Activated CD8-positive, alpha-beta memory T cell treated with anti-CD3 and anti-CD28 coated beads, Interleukin-2, amount 50 U/mL, for 1 hour (primary cell): Measurements from ENCODE around the gene KCTD1.

Experiments used
- DNase-seq: peaks from one replicate; pipeline ENCODE4 v3.0.0-alpha.2; 2020; ENCODE audit errors: extremely low read depth

KCTD1 gene

GRCh38 chr18:26548415-26549262 lies at the start of gene KCTD1:
KCTD1 (minus strand) TSS chr18:26548553; CDS start chr18:26548536, 17 bp downstream.
- DNase-seq = no peak

- no peak for DNase-seq
Observed at GRCh38 chr18:26593365-26594320, 45.3 kb upstream of the KCTD1 start.

DNA sequence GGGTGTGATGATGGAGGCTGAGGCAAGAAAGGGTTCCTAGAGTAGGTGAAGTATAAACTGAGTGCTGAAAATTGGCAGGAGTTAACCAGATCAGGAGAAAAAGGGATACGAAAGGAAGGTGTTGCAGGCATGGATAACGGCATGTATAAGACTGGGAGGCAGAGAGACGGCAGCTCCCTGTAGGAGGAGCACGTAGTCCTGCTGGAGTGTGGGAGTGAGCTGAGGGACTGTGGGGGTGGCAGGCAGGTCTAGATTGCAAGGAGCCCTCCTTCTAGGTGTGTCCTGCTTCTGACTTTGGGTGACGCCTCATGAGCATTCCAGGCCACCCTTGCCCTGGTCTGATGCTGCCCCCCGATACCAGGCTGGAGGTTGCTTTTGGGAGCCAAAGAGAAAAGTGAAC lies 36.4 kb upstream of the KCTD1 start:
- no peak for DNase-seq

- no peak for DNase-seq
Observed at GRCh38 chr18:26579941-26580618, 31.7 kb upstream of the KCTD1 start.

DNA sequence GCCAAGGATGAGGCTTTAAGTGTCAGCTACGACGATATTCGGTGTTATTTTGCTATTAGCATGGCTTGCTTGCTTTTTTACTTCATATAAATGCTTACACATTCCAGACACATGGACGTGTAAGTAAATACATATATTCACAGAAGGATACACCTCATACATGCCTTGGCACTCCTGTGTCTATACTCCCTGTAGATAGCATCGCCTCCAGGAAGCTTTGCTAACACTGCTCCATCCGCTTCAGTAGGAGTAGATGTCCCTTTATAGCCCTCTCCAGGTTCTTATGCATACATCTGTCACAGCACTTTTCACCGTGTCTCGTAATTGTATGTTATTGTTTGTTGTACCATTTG lies 27.5 kb upstream of the KCTD1 start:
- no peak for DNase-seq

- no peak for DNase-seq
Observed at GRCh38 chr18:26574958-26575864, 26.9 kb upstream of the KCTD1 start.

DNA sequence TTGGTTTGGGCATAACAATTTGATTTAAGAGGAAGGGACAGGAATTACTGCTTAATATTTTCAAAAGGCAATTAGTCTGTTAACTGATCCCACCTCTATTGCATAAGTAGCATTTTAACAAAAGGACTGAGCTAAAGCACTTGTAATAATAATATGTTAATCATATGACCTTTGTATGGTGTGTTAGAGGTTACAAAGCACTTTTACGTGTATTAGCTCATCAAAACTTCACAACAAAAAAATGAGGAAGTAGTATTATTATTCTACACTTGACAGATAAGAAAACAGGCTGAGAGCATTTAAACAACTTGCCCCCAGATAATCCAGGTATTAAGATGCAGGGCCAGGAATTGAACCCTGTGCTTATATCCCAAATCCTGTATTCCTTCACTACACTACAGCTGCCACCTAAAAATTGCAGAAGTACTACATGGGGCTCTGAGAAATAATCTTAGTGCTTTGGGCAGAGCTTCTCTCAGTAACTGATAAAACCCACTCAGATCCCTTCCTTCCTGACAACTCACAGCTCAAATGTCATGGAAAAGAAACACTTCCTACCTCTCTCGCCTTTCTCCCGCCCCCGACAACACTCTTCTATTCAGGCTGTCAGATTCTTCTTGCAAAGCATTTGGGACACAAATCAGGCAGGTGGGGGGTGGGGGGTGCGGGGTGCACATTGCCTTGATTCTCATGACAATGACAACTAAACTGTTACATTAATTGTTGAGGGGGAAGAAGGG lies 20.7 kb upstream of the KCTD1 start:
- DNase-seq = no peak

GRCh38 chr18:26568513-26568912 lies 20.2 kb upstream of the KCTD1 start:
- no peak for DNase-seq

DNA sequence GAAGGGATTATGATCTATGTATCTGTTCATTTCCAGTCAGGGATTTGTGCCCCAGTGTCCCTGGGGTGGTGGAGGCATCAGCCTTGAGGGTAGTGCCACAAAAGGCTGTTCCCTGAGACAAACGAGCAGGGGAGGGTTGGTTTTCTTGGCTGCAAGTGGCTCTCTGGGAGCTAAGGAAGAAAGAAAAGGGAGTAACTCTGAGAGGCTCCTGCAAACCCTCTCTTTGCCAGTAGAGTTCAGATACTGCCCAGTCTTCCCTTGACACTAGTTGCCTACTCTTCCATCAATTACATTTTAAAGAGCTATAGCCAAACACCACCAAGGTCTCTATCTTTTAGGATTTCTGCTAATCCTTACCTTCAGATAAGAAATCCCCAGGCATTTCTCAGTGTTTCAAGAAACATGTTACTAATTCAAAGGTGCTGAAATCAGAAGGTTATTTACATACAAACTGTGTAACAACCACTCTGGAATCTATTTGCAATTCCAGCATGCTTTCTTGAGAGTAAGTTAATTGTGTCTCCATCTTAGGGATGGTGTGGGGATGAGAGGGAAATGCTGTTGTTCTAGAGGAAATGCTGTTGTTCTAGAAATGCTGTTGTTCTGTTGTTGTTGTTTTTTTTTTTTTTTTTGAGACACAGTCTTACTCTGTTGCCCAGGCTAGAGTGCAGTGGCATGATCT lies 18.7 kb upstream of the KCTD1 start:
- no peak for DNase-seq

DNA sequence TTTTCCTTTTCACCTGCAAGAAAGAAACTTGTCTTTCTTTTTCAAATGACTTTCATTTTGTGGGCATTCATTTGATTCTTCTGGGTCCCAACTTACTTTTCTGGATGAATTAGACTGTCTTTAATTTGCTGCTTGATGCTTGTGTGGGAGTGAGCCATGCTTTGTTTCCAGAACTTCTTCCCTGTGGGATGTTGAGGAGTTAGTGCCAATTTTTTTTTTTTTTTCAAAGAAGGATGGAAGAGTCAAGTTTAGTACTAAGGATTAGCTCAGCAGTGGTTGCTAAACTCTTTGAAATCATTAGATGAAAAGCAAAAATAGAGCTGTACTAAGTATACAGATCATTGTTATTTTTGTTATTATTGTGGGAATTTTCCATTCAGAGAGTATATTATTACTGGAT lies 17.2 kb upstream of the KCTD1 start:
- no peak for DNase-seq

DNA sequence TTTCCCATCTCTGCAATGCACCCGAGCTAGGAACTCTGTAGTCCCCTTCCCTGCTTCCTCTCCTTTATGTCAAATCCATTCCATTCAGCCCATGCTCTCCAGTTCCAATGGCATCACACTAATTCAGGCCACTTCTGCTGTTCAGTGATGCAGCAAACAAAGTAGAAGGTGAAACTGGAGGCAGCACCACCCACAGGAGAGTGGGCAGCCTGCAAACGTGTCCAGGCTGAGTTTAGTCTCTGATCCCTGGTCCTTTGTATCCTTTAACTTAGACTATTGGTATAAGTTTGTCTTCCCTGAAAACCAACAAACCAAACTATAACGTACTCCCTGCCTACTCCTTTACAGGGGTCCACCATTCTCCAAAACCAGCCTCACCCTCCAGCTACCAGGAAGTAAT lies 14.7 kb upstream of the KCTD1 start:
- DNase-seq = no peak

GRCh38 chr18:26562568-26562967 lies 14.2 kb upstream of the KCTD1 start:
- DNase-seq = no peak

DNA sequence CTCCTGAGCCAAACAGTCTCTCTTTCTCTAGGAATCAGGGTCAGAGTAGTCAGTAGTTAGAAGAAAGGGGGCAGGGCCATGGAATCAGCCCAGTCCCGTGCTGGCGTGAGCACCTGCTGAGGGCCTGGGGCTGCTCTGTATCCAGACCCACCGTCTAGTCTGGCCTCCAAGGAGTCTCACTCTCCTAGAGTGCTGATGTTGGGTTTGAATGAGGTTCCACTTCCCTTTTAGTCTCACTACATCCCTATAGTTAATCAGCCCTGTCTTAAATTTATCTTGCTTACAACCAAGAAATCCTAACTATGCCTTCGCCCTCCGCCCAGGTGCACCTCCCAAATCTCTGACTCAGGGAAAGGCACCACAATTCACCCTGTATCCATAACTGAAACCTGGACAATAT lies 13.4 kb upstream of the KCTD1 start:
- no peak for DNase-seq

GRCh38 chr18:26556573-26556972 lies 8.2 kb upstream of the KCTD1 start:
- no peak for DNase-seq

DNA sequence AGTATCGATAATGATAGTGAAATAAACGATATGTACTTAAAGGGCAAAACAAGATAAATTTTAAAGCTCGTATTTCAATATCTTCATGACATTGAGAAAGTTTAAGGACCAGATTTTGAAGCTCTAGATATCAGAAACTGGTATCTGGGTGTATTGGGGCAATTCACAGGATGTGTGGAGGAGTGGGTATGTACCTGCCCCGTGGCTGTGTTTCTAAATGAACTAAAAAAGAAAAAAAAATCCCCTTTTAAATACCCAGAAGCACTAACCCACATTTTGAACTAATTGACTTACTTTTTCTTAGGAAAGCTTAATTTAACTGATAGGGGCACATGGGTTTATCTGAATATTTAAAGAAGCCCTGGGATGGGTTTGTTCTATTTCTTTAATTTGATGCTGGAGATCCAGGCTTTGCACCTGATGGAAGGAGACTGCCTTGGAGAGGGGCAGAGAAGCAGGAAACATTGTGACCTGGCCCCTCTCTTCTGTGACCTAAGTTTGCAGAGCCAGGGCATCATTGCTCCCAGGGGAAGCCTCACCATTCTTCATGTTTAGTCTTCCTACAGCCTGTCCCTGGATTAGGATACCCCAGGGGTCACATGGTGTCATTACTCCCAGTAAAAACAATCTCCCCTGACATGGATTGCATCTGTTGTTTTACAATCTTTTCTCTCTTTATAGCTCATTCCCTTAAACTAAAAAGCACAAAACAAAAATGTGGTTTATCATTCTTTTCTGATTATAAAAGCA lies 7.6 kb upstream of the KCTD1 start:
- no peak for DNase-seq

- no peak for DNase-seq
Observed at GRCh38 chr18:26553943-26554342, 5.6 kb upstream of the KCTD1 start.

GRCh38 chr18:26551695-26552081 lies 3.3 kb upstream of the KCTD1 start:
- no peak for DNase-seq

GRCh38 chr18:26550998-26551694 lies 2.8 kb upstream of the KCTD1 start:
- DNase-seq = no peak
